ENCODE measurements around the gene SRSF12.
"Not testable (repeated sequence)": the region's sequence is repeated elsewhere in the genome, so short reads cannot be mapped to it uniquely, and the experiment has no call there.

Gene SRSF12

DNA sequence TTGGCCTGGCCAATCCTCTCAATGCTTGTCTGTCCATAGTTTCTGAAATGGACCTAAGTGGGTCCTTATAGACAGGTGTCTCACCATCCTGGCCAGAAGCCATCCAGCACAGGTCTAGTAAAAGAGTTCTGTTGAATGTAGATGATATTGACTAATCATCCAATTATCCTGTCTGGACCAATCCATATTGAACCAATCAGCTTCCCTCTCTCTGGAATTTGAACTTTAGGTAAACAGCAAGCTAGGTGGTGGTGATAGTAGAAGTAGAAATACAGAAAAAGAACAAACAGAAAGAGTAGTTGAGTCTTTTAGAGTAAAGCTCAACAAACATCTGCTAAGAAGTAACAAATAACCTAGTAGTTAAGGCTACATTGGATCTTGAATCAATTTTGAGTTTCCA, 46.8 kb downstream of the SRSF12 start:
- DNase-seq (ENCODE audit: low read depth, low spot score): no peak

DNA sequence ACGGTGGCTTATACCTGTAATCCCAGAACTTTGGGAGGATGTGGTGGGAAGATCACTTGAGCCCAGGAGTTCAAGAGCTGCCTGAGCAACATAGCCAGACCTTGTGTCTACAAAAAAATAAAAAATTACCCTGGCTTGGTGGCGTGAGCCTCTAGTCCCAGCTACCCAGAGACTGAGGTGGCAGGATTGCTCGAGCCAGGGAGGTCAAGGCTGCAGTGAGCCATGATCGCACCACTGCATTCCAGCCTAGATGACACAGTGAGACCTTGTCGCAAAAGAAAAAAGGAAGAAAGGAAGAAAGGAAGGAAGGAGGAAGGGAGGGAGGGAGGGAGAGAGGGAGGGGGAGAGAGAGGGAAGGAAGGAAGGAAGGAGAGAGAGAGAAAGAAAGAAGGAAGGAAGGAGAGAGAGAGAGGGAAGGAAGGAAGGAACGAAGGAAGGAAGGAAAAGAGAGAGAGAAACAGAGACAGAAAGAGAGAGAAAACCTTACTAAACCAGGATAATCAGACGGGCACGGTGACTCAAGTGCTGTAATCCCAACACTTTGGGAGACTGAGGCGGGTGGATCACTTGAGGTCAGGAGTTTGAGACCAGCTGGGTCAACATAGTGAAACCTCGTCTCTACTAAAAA, 48.2 kb downstream of the SRSF12 start:
- no peak for DNase-seq (ENCODE audit: low read depth, low spot score)

DNA sequence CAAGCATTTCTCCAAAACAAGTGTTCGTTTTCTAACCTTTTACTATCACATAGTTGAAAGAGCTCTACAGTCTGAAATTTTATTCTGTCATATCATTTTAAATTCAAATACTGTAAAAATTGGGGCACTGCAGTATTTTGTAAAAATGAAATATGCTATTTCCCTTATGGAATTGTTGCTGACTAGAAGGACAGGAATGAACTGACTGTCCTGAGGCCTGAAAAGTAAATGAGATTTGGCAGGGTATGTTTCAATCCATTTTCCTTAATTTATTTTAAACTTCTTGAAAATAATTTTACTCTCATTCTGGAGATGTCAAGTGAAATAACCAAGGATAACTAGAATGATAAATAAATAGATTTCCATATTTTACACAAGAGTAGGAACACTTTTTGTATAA, 49.2 kb downstream of the SRSF12 start:
- DNase-seq (ENCODE audit: low read depth, low spot score): no peak

DNA sequence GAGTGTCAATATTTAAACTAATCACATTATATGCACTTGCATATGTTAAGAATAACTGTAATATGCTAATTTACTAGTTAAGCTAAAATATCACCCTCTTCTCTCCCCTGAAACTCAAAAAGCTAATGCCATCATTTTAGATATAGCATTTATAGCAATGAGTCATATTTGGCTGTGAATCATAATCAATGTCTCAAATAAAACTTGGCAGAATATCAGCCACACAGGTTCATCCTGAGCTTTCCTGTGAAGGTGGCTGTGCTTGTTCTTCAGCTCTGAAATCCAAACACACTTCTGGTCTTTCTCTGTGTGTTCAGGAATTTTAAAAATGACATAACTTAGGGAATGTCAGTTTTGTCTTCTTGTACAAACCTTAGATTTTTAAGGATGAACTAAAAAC, 50.1 kb downstream of the SRSF12 start:
- DNase-seq (ENCODE audit: low read depth, low spot score): no peak

DNA sequence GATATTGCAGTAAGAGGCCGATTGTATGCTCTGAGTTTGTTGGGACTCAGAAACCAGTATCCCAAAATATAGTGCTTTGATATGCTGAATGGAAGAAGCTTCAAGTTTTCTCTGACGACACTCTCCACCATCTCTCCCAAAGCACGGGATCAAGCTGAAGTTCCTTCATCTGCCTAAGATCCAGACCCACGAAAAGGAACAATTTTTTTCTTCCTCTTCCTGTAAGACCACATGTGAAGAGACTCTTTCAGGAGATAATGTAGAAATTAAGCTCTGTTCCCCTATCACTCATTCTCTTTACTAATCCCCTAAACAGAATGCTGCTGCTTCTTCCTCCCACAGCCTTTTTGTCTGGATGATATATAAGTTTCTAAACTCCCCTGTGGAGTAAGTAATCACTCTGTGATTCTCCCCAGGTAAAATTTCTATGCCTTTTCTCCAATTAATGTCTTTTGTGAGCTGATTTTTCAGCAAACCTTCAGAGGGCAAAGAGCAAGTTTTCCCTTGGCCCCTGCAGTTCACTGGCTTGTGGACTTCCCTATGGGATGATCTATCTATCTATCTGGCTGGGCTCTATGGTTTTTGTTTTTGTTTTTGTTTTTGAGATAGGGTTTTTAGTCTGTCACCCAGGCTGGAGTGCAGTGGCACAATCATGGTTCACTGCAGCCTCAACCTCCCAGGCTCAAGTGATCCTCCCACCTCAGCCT, 50.8 kb downstream of the SRSF12 start:
- no peak for DNase-seq (ENCODE audit: low read depth, low spot score)

DNA sequence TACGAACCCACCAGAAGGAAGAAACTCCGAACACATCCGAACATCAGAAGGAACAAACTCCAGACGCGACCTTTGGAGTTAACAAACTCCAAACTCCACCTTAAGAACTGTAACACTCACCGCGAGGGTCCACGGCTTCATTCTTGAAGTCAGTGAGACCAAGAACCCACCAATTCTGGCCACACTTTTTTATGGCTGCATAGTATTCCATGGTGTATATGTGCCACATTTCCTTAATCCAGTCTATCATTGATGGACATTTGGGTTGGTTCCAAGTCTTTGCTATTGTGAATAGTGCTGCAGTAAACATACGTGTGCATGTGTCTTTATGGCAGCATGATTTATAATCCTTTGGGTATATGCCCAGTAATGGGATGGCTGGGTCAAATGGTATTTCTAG, 51.8 kb downstream of the SRSF12 start:
- DNase-seq (ENCODE audit: low read depth, low spot score): not testable (repeated sequence)

DNA sequence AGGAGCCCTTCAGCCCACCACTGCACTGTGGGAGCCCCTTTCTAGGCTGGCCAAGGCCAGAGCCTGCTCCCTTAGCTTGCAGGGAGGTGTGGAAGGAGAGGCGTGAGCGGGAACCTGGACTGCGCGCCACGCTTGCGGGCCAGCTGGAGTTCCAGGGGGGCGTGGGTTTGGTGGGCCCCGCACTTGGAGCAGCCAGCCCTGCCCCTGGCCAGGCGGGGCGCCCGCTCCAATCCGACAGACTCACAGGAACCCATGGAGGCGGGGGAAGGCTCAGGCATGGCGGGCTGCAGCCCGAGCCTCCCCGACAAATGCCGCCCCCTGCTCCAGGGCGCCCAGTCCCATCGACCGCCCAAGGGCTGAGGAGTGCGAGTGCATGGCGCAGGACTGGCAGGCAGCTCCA, 52.9 kb downstream of the SRSF12 start:
- not testable (repeated sequence) for DNase-seq (ENCODE audit: low read depth, low spot score)

DNA sequence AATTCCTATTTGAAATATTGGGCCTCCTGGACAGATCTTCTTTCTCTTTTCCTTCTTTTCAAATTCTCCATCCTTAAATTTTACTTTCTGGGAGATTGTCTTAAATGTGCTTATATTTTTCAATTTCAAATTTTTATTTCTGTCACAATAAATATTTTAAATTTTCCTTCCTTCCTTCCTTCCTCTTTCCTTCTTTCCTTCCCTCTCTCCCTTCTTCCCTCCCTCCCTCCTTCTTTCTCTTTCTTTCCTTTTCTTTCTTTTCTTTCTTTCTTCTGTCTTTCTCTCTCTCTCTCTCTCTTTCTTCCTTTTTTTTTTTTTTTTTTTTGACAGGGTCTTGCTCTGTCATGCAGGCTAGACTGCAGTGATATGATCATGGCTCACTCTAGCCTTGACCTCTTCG, 54.0 kb downstream of the SRSF12 start:
- DNase-seq (ENCODE audit: low read depth, low spot score): no peak

DNA sequence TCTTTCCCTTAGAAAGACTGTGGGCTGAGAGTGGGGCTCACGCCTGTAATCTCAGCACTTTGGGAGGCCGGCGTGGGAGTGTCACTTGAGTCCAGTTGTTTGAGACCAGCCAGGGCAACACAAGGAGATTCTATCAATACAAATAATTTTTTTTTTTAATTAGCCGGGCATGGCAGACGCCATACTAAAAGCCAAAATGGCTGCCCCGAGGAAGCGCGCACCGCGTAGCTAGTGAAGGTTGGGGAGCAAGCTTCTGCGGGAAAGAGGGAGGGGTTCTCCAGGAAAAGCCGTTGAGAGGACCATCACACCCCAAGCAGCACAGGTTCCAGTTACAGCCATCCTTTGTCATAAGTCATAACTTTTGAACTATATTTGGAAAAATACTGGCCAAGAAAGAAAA, 58.6 kb downstream of the SRSF12 start:
- DNase-seq (ENCODE audit: low read depth, low spot score): no peak

DNA sequence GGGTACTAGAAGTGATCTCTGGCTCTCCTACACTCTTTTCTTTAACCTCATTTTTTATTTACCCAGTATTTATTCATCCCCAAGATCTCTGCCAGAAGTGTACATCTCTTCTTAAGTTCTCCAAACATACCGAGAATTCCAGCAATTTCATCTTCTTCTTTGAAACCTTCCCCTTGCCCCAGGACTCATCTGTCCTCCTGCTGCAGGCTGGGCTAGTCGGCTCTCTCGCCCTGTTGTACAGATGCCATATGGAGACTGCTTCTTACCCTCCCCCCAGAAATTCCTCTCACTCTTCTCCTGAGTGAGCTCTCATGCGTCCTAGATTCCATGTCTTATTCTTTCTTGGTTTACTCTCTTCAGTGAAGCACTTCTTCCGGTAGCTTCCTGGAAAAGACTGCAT, 59.2 kb downstream of the SRSF12 start:
- no peak for DNase-seq (ENCODE audit: low read depth, low spot score)

DNA sequence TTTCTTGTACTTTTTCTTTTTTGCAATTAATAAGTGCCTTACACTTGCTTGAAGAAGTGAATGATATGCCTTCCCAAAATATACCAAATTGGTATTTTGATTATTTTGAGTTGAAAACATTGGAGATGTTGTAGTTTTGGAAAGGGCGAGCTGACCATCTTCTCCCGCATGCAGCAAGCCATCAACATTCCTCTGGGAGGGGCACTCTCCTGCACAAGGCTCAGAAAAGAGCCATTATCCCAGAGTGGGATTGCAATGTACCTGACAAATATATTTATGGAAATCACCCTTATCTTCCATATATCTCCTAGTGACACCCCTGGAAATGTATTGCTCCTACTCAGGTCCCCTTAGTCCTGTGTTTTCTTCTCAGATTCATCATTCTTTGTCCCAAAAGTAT, 60.1 kb downstream of the SRSF12 start:
- no peak for DNase-seq (ENCODE audit: low read depth, low spot score)

DNA sequence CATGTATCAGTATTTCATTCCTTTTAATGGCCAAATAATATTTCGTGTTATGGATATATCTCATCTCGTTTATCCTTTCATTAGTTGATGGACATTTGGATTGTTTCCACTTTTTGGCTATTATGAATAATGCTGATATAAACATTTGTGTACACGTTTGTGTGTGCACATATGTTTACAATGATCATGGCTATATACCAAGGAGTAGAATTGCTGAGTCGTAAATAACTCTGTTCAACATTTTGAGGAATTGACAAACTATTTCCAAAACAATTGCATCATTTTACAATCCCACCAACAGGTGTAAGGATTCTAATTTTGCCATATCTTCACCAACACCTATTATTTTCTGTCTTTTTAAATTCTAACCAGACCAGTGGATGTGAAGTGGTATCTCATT, 63.7 kb downstream of the SRSF12 start:
- DNase-seq (ENCODE audit: low read depth, low spot score): no peak

DNA sequence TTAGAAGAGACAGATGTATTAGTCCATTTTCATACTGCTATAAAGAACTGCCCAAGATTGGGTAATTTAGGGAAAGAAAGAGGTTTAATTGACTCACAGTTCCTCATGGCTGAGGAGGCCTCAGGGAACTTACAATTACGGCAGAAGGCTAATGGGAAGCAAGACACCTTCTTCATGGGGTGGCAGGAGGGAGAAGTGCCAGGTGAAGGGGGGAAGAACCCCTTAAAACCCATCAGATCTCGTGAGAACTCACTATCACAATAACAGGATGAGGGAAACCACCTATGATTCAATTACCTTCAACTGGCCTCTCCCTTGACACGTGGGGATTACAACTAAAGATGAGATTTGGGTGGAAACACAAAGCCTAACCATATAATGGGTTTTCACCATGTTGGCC, 66.2 kb downstream of the SRSF12 start:
- no peak for DNase-seq (ENCODE audit: low read depth, low spot score)

DNA sequence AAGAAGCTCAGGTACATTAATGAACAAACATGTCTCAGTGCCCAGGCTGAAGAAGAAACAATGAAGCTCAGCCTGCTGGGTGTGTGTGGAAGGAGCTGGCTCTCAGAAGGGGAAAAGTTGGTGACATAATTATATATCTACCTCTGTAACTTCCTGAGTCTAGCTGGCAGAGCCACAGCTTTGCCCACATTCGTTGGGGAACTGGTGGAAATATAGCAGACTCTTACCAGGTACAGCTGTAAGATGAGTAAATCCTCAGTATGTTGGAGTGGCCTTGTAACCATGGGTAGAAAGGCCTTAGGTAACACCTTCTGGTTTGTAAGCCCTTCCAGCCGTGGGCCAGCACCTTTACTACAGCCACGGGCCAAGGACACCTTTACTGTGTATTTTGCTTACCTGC, 67.2 kb downstream of the SRSF12 start:
- no peak for DNase-seq (ENCODE audit: low read depth, low spot score)

DNA sequence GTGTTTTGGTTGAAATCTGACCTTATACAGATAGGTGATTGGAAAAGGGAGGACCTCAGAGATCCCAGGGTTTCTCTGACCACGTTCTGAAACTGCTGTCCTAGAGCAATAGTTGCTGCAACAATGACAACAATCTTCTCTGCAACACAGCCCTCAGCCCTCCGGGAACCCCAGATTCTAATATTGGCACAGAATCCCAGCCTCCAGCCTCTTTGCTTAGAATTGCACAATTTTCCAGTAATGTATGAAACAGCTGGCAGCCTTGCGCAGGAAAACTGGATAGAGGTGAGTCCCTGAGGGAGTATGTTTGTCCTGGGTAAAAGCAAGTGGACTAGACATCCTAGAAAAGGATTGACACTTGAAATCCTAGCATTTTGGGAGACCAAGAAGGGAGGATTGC, 67.7 kb downstream of the SRSF12 start:
- no peak for DNase-seq (ENCODE audit: low read depth, low spot score)

DNA sequence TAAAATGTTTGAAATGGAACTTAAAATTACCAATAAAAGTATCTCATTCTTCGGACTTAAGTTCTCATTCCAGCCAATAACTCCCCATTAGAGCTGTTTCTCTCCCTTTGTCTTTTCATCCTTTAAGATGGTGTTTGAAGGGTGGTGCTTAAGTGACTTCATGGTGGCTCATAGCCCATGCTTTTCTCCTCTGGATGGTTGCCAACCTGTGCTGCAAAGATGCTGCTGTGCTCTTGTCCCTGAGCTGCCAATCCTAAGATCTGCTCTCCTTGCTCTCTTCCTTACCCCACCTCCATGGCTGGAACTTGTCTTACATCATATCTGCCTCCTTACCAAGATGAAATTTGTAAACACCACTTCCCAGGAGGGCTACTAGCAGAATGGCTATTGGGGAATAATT, 68.9 kb downstream of the SRSF12 start:
- DNase-seq (ENCODE audit: low read depth, low spot score): no peak

DNA sequence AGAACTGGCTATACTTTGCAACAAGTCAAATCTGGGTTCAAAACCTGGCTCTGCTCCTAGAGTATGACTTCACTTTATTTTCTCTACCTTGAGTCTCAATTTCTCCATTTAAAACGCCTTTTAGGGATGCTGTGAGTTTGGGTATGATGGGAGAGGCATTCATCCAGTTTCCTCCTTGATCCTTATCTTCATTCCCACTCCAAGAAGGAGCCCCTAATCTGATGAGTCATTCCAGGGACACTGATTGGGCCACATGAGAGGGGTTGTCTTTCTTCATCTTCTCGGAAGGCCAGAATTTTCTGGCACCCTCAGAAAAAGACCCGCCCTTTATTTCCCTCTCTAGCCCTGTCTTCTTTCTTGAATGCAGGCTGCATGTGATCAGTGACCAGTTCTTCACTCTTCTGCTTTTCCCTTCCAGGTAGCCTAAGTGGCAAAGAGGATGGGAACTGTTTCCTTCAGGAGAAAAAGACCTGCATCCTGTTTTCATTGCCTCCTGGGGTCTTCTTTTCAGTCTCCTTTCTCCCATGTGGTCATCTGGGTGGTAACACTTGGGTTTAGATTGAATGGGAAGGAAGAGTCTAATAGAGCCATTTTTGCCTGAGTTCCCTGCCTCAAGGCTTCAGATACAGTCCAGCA, 69.5 kb downstream of the SRSF12 start:
- no peak for DNase-seq (ENCODE audit: low read depth, low spot score)

DNA sequence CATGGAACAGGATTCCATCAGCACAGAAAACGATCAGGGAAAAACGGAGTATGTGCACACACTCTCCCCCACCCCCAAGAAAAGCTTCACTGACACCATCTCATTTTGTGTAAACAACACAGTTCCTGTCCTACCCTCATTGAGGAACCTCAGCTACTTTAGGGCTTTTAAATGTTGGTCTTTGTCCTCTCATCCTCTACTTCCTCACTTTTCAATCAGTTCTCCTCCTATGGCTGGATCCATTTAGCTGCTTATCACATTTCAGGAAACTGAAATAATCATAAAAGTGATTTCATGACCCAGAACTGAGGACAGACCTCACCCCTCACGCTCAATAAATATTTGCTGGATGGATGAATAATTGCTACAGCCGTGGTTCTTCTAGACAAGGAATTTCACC, 70.4 kb downstream of the SRSF12 start:
- no peak for DNase-seq (ENCODE audit: low read depth, low spot score)

All from activated CD4-positive, CD25-positive, alpha-beta regulatory T cell treated with anti-CD3 and anti-CD28 coated beads, Interleukin-2, amount 50 U/mL, for 16 hours (primary cell).